Lower leg skin (tissue), 4 donors: ENCODE results near the gene HECTD4. TPM values are rescaled to one million over a fixed set of nuclear protein-coding genes. Genes with fewer than 3 reads are reported as not detected.

Experiments used
- DNase-seq, 2 donors: peaks; one replicate each; pipeline ENCODE4 v3.0.0-alpha.2; 2019; ENCODE audit warnings: low spot score in 2 of 2
- H3K4me3 ChIP-seq: fragments of 200-600 bp; sonication (generic); 2 replicates; pipeline ENCODE4 v1.5.1; 2017; ENCODE audit warnings: mild to moderate bottlenecking, low read depth; ENCODE audit not compliant: poor library complexity, severe bottlenecking
- POLR2A ChIP-seq, 2 donors: fragments of 450-650 bp; IDR thresholded peaks; one replicate each; pipeline ENCODE4 v1.6.1; 2016 to 2017; ENCODE audit warnings: antibody characterized with exemption in 2 of 2, mild to moderate bottlenecking in 1 of 2, moderate library complexity in 1 of 2
- WGBS, 2 donors: methylation state at CpG; one replicate each; pipeline ENCODE4 v1.1.5; 2018; 5-methylcytosine and 5-hydroxymethylcytosine counted together
- intact Hi-C: fragments of 100-400 bp; cut with DNase I; formaldehyde crosslinking; loops from one replicate; pipeline ENCODE4 v1.15.0; 2023; ENCODE audit warnings: low total_unique reads
- total RNA-seq, 4 donors: library from RNA; depleted of rRNA; stranded (reverse); fragments of >200 nt; gene quantifications; one replicate each; pipeline ENCODE4 v1.1.0, GENCODE V29; 2016
- TF ChIP-seq, protein P1 (sequence below), 3 donors: fragments of 450-650 bp; IDR thresholded peaks; one replicate each; pipeline ENCODE4 v1.5.1; 2016; ENCODE audit warnings: antibody characterized with exemption in 3 of 3, mild to moderate bottlenecking in 3 of 3, moderate library complexity in 2 of 3

The HECTD4 gene
- total RNA-seq, 4 donors from 2014 or later = 33.2 to 70.6 (median 35.5) TPM

DNA sequence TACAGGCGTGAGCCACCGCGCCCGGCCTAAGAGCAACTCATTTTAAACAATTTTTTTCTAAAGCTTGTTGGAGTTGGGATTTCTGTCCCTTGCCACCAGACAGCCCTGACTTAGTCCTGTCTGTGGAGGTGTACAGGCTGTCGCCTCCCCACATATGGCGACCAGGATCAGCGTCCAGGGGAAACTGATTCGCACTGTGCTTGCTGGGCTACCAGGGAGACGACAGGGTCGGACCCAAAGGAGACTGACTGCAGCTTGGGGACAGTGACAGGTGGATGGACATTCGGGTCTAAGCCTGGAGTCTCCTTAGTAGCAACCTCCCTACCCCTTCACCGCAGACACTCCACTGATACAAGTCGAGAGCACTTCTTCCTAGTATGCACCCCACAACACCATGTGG, 216.6 kb downstream of the HECTD4 start:
- WGBS, 2 donors = 97% methylated on average over 13 of the region's 13 CpGs
- TF ChIP-seq, protein P1, sequence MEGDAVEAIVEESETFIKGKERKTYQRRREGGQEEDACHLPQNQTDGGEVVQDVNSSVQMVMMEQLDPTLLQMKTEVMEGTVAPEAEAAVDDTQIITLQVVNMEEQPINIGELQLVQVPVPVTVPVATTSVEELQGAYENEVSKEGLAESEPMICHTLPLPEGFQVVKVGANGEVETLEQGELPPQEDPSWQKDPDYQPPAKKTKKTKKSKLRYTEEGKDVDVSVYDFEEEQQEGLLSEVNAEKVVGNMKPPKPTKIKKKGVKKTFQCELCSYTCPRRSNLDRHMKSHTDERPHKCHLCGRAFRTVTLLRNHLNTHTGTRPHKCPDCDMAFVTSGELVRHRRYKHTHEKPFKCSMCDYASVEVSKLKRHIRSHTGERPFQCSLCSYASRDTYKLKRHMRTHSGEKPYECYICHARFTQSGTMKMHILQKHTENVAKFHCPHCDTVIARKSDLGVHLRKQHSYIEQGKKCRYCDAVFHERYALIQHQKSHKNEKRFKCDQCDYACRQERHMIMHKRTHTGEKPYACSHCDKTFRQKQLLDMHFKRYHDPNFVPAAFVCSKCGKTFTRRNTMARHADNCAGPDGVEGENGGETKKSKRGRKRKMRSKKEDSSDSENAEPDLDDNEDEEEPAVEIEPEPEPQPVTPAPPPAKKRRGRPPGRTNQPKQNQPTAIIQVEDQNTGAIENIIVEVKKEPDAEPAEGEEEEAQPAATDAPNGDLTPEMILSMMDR (IDR thresholded peaks at IDR 0.05) = no peak
- no peak for TF ChIP-seq POLR2A (IDR thresholded peaks at IDR 0.05)
- intact Hi-C loops = no loop called here
- DNase-seq = no peak
- H3K4me3 ChIP-seq = no peak overlapping the region

DNA sequence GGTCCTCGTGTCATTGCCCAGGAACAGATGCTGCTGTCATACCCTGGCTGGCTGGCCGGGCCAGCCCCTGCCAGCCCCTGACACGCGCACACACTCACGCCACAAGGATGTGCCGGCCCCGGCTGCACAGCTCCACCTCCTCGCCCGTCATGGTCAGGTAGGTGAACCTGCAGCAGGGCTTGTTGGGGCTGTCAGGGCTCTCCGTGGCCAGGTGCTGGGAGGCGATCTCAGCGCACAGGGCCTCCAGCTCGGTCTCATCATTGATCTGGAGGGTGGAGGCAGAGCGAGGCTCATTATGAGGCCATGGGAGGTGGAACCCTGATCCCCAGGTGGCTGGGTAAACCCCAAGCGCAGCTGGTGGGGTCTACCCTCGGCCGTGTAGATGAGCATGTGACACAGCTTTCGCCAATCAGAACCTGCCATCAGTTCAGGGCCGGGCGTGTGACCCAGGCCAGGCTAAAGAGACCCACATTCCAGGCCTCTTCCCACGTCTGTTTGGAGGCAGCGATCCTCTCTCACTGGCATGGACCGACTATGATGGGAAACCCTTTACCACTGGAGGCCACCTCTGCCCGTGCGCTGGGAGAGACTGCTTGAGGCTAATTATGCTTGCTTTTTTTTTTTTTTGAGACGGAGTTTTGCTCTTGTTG, 218.1 kb downstream of the HECTD4 start:
- intact Hi-C loops = no loop called here
- H3K4me3 ChIP-seq = no peak overlapping the region
- DNase-seq = no peak
- WGBS, 2 donors = 90 to 96% methylated on average over 25 to 26 of the region's 26 CpGs
- TF ChIP-seq, protein P1 (IDR thresholded peaks at IDR 0.05) = no peak
- no peak for TF ChIP-seq POLR2A (IDR thresholded peaks at IDR 0.05)

DNA sequence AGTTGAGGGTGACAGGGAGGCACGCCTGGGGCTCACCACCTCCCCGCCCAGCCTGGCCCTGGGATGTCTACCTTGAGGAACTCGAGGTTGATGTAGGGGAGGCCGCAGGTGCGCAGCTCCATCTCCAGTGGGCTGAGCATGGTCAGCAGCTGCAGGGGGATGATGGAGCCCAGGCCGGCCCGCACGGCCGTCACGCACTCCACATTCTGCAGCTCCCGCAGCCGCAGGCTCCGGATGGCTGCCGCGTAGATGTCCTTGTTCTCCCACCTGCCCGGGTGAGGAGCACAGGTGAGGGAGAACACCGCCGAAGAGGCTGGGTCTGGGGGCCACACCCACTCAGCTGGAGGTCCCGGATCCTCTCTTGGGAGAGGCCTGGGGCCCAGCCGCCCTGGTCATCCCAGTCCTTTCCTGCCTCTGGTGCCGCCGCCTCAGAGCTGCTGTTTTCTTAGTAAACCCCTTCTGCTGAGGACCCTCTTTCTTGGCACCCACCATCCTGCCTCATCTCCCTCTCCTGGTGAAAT, 218.7 kb downstream of the HECTD4 start:
- DNase-seq = no peak
- 91 to 96% methylated on average over 22 of the region's 22 CpGs for WGBS, 2 donors
- TF ChIP-seq POLR2A (IDR thresholded peaks at IDR 0.05) = no peak
- TF ChIP-seq, protein P1 (IDR thresholded peaks at IDR 0.05) = no peak
- no peak overlapping the region for H3K4me3 ChIP-seq
- intact Hi-C loops = no loop called here

DNA sequence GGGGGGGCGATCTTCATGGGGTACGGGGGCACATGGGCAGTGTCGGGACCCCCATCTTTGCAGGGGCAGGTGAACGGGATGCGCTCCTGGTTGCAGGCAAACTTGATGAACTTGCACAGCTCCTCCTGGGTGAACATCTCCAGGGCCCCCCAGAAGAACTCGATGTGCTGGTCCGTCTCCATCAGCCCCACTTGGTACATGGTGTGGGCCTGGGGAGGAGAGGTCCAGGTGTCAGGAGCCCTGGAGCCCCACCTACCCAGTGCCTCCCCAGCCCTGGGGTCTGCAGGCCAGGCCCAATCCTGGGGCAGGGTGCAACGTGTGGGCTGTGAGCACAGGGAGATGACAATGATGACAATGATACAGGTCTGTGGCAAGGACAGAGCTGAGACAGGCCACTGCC, 219.2 kb downstream of the HECTD4 start:
- TF ChIP-seq, protein P1 (IDR thresholded peaks at IDR 0.05) = no peak
- TF ChIP-seq POLR2A (IDR thresholded peaks at IDR 0.05) = no peak
- no peak overlapping the region for H3K4me3 ChIP-seq
- no peak for DNase-seq
- intact Hi-C loops = no loop called here
- WGBS, 2 donors = 91 to 95% methylated on average over 8 of the region's 8 CpGs

DNA sequence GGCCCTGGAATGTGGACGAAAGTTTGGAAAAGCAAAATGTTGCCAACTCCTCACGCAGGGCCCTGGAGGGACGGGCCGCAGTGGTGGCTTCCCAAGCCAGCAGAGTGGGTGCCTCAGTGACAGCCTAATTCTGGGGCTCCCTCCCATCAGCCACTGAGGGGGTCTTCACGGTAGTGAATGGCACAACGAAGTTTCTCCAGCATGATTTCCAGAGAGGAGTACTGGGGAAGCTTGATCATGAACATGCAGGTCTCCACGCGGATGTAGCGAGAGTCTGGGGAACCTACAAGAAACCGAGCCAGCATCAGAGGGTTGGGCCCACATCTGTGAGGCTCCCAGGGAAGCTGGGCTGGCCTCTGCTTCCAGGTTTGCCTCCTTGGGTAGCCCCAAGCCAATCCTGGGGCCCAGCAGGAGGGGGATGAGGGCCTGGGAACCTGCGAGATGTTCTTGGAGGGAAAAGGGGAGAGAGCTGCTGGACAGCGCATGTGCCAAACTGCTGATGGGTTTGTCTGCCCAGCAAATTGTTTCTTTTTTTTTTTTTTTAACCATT, 219.9 kb downstream of the HECTD4 start:
- no peak for DNase-seq
- TF ChIP-seq, protein P1 (IDR thresholded peaks at IDR 0.05) = no peak
- TF ChIP-seq POLR2A (IDR thresholded peaks at IDR 0.05) = no peak
- no peak overlapping the region for H3K4me3 ChIP-seq
- intact Hi-C loops = no loop called here
- WGBS, 2 donors = 91 to 92% methylated on average over 12 of the region's 12 CpGs
